HEK293 (cell line): ENCODE measurements around the gene QSER1.
A peak's percentile ranks its signal among the peaks of the same experiment; 100 is the strongest.

Experiments used
- CTCF ChIA-PET: fragments of 350-600 bp; formaldehyde crosslinking; extraction: SDS; loops from one replicate; lab custom pipeline; 2021; ENCODE audit warnings: antibody characterized with exemption; lab: Yijun Ruan, JAX
- POLR2A ChIA-PET: fragments of 300-600 bp; formaldehyde crosslinking; extraction: SDS; loops from one replicate; lab custom pipeline; 2020; ENCODE audit warnings: antibody characterized with exemption, inconsistent platforms; lab: Yijun Ruan, JAX
- H3K27ac ChIP-seq: fragments of 200-500 bp; sonication (Bioruptor generic); 2 replicates; pipeline ENCODE4 v1.5.1; 2014; ENCODE audit warnings: low read depth, low read length, control low read depth, inconsistent platforms; ENCODE audit errors: extremely low read depth
- H3K36me3 ChIP-seq, 2 experiments: fragments of 200-500 bp in 1 of 2; sonication (Bioruptor generic) in 1 of 2; 1 replicate in 1 of 2; 2 replicates in 1 of 2; pipeline ENCODE4 v1.5.1; 2014 to 2017; ENCODE audit warnings: inconsistent platforms in 2 of 2, low read length in 2 of 2; ENCODE audit not compliant: control insufficient read depth in 2 of 2, insufficient read depth in 1 of 2
- H3K4me1 ChIP-seq: fragments of 200-500 bp; sonication (Bioruptor generic); 2 replicates; pipeline ENCODE4 v1.5.1; 2014; ENCODE audit warnings: mild to moderate bottlenecking, low read length, inconsistent platforms; ENCODE audit not compliant: control insufficient read depth, insufficient read depth
- H3K4me3 ChIP-seq: 2 replicates; pipeline ENCODE4 v1.5.1; 2011; ENCODE audit warnings: low read depth, mild to moderate bottlenecking, control low read depth, low read length, moderate library complexity
- H3K9me3 ChIP-seq: fragments of 200-500 bp; sonication (Bioruptor generic); 2 replicates; pipeline ENCODE4 v1.5.1; 2014; ENCODE audit warnings: low read depth, low read length, inconsistent platforms; ENCODE audit not compliant: control insufficient read depth, insufficient read depth
- BCL11A ChIP-seq: fragments of 450-650 bp; formaldehyde crosslinking; IDR thresholded peaks from 2 replicates; pipeline ENCODE4 v1.5.1; 2016; ENCODE audit warnings: low read depth, missing biosample characterization, missing genetic modification characterization
- HIC1 ChIP-seq: fragments of 450-650 bp; formaldehyde crosslinking; IDR thresholded peaks from 2 replicates; pipeline ENCODE4 v1.5.1; 2016; ENCODE audit warnings: missing biosample characterization, missing genetic modification characterization
- MYNN ChIP-seq: fragments of 450-650 bp; formaldehyde crosslinking; IDR thresholded peaks from 2 replicates; pipeline ENCODE4 v1.5.1; 2016; ENCODE audit warnings: missing biosample characterization, missing genetic modification characterization, borderline replicate concordance
- PRDM6 ChIP-seq: fragments of 450-650 bp; formaldehyde crosslinking; IDR thresholded peaks from 2 replicates; pipeline ENCODE4 v1.5.1; 2017; ENCODE audit warnings: missing biosample characterization, missing genetic modification characterization
- SCRT1 ChIP-seq: fragments of 450-650 bp; formaldehyde crosslinking; IDR thresholded peaks from 2 replicates; pipeline ENCODE4 v1.5.1; 2016; ENCODE audit warnings: missing biosample characterization, missing genetic modification characterization, borderline replicate concordance
- SETDB1 ChIP-seq: IDR thresholded peaks from one replicate; pipeline ENCODE4 v1.6.1; 2017; ENCODE audit warnings: mild to moderate bottlenecking, low read length, moderate library complexity, mixed read lengths; ENCODE audit not compliant: insufficient read length
- ZBTB21 ChIP-seq: fragments of 450-650 bp; formaldehyde crosslinking; IDR thresholded peaks from 2 replicates; pipeline ENCODE4 v1.5.1; 2017; ENCODE audit warnings: missing biosample characterization, missing genetic modification characterization
- ZBTB48 ChIP-seq: fragments of 450-650 bp; formaldehyde crosslinking; IDR thresholded peaks from 2 replicates; pipeline ENCODE4 v1.5.1; 2016; ENCODE audit warnings: missing biosample characterization, missing genetic modification characterization
- ZIC2 ChIP-seq: fragments of 450-650 bp; formaldehyde crosslinking; IDR thresholded peaks from 2 replicates; pipeline ENCODE4 v1.5.1; 2016; ENCODE audit warnings: missing biosample characterization, missing genetic modification characterization
- ZNF2 ChIP-seq: fragments of 450-650 bp; formaldehyde crosslinking; IDR thresholded peaks from 2 replicates; pipeline ENCODE4 v1.5.1; 2016; ENCODE audit warnings: missing biosample characterization, missing genetic modification characterization
- ZNF280D ChIP-seq: fragments of 450-650 bp; formaldehyde crosslinking; IDR thresholded peaks from 2 replicates; pipeline ENCODE4 v1.5.1; 2016; ENCODE audit warnings: missing biosample characterization, missing genetic modification characterization
- ZNF350 ChIP-seq: fragments of 450-650 bp; formaldehyde crosslinking; IDR thresholded peaks from 2 replicates; pipeline ENCODE4 v1.5.0; 2017; ENCODE audit warnings: missing biosample characterization, mild to moderate bottlenecking, missing genetic modification characterization
- ZNF354C ChIP-seq: fragments of 450-650 bp; formaldehyde crosslinking; IDR thresholded peaks from 2 replicates; pipeline ENCODE4 v1.5.1; 2016; ENCODE audit warnings: missing biosample characterization, missing genetic modification characterization, low read depth, borderline replicate concordance
- ZNF416 ChIP-seq: fragments of 450-650 bp; formaldehyde crosslinking; IDR thresholded peaks from 2 replicates; pipeline ENCODE4 v1.5.1; 2016; ENCODE audit warnings: missing biosample characterization, missing genetic modification characterization
- ZNF610 ChIP-seq: fragments of 450-650 bp; formaldehyde crosslinking; IDR thresholded peaks from 2 replicates; pipeline ENCODE4 v1.5.1; 2016; ENCODE audit warnings: missing biosample characterization, missing genetic modification characterization, borderline replicate concordance
- ZNF639 ChIP-seq: fragments of 450-650 bp; formaldehyde crosslinking; IDR thresholded peaks from 2 replicates; pipeline ENCODE4 v1.5.1; 2016; ENCODE audit warnings: missing biosample characterization, missing genetic modification characterization
- ZNF664 ChIP-seq: fragments of 450-650 bp; formaldehyde crosslinking; IDR thresholded peaks from 2 replicates; pipeline ENCODE4 v1.5.1; 2016; ENCODE audit warnings: missing biosample characterization, missing genetic modification characterization

QSER1 gene

GRCh38 chr11:32905028-32905667, 12.5 kb downstream of the QSER1 start:
- CTCF ChIA-PET = interaction anchor here (0.7 to 1.0 kb wide), 2 partner anchors 54 to 56 kb away, joined by 3 read pairs; no protein-coding TSS in a partner anchor
- Histone ChIP-seq H3K27ac (no peak overlapping the region), H3K36me3 (peaks cover 0 to 4% of the 10 kb centered on the region in 2 experiments; a peak in 1 of 3 replicates), H3K4me3 (no peak overlapping the region), H3K4me1 (no peaks in the 10 kb centered on the region), H3K9me3 (no peaks in the 10 kb centered on the region)
- TF ChIP-seq ZNF664 (tag by site-specific recombination) = 0 out of 2 replicates have a peak, but pooled peaks have one; percentile 5
- TF ChIP-seq ZBTB48 = no peak
- TF ChIP-seq PRDM6 (tag by site-specific recombination) = peak; percentile 83
- TF ChIP-seq MYNN (tag by site-specific recombination) = peak; percentile 60; the same call in 1 of the 2 replicates
- no peak for TF ChIP-seq ZNF350 (tag by site-specific recombination)
- POLR2A ChIA-PET = no interaction called here

- TF ChIP-seq SCRT1 (tag by site-specific recombination) = no peak
- TF ChIP-seq HIC1 (tag by site-specific recombination) = no peak
- no peak for TF ChIP-seq ZNF2 (tag by site-specific recombination)
- no peak for TF ChIP-seq ZNF354C
- no peak for TF ChIP-seq ZBTB21 (tag by site-specific recombination)
- no peak for TF ChIP-seq ZNF280D (tag by site-specific recombination)
- no peak for TF ChIP-seq ZNF610 (tag by site-specific recombination)
- TF ChIP-seq ZNF416 (tag by site-specific recombination) = no peak
- no peak for TF ChIP-seq ZIC2
- no peak for TF ChIP-seq ZNF639
- no peak for TF ChIP-seq SETDB1
- TF ChIP-seq BCL11A = no peak
- TF ChIP-seq, all 188 proteins: peak for 0
- H3K4me1 ChIP-seq = no peaks in the 10 kb centered on the region
- ChIA-PET CTCF (interaction anchor here (0.7 kb wide), 1 partner anchor 10 kb away, joined by 4 read pairs; no protein-coding TSS in a partner anchor), POLR2A (no interaction called here)
- H3K27ac ChIP-seq = no peak overlapping the region
- H3K9me3 ChIP-seq = no peaks in the 10 kb centered on the region
- H3K4me3 ChIP-seq = no peak overlapping the region
- no peaks in the 10 kb centered on the region for H3K36me3 ChIP-seq
Measured at GRCh38 chr11:32908619-32909018, 16.0 kb downstream of the QSER1 start.
